ENCODE data around the gene C5AR2. TPM values are rescaled to one million over a fixed set of nuclear protein-coding genes. Genes with fewer than 3 reads are reported as not detected.
A peak's percentile ranks its signal among the peaks of the same experiment; 100 is the strongest.
"Not testable (repeated sequence)": the region's sequence is repeated elsewhere in the genome, so short reads cannot be mapped to it uniquely, and the experiment has no call there.

The C5AR2 gene
- total RNA-seq, 1 donor from 2014 or later, result under 0.01 TPM

DNA sequence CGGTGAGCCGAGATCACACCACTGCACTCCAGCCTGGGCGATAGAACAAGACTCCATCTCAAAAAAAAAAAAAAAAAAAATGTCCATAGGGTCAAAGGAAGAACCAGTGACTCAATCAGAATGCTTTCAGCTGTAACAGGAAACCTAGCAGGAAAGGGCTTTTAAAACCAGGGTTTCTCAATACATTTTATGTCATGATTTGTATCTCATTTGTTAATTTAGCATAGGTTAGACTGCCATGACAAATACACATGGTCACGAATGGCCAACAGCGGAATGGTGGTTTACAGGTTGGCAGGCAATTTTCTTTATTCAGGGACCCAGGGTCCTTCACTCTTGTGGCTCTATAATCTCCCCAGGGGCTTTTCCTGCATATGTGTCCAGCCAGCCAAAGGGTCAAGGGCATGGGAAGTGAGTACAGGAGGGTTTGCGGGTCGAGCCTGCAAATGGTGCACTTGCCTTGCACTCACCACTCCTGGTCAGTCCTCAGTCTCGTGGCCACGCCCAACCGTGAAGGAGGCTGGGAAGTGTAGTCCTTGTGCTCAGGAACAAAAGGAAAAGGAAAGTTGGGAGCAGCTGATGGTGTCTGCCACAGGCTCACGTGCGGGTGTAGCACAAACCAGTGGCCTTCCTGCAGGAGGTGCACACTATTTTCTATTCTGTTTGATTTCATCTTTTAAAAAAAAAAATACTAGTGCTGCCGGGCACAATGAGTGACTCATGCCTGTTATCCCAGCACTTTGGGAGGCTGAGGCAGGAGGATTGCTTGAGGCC lies 32.0 kb downstream of the C5AR2 start:
- peak; percentile 84 for DNase-seq

GRCh38 chr19:47365455-47365854 lies 33.5 kb downstream of the C5AR2 start:
- DNase-seq, result not testable (repeated sequence)

DNA sequence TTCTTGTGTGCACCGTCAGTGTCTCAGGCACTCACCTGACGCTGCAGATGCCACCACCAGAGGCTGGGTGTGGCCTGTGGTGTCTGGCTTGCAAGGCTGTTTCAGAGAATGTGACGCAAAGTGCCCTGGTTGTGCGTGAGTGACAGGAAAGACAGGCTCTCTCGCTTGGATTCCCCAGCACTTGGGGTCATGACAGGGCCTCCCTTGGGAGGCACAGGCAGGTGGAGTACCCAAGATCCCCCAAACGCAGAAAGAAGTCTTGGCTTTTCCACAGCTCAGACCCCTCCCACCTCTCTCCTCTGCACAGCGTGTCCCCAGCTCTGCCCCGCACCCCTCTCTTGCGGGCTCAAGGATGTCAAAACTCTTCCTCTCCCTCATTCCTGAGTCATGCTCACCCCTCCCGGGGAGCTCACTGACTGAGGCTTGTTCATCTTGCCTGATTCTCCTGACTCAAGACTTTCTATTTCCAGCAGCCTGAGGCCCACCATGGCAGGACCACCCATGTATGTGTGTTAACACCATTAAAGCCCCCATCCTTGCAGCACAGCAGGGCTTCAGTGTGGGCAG lies 38.2 kb downstream of the C5AR2 start:
- DNase-seq, result no peak

GRCh38 chr19:47371261-47371660 lies 39.3 kb downstream of the C5AR2 start:
- DNase-seq, result no peak

DNA sequence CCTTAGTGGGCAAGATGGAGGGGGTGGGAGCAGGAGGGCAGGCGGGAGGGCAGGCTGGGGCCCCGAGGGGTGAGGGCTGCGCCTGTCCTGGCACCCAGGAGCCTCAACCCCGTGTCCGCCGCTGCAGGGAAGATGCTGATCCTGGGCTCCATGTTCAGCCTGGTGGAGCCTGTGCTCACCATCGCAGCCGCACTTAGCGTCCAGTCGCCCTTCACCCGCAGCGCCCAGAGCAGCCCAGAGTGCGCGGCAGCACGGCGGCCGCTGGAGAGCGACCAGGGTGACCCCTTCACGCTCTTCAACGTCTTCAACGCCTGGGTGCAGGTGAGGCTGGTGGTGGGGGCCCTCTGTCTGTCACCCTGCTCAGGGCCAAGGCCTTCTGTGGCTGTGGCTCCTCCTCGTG lies 40.6 kb downstream of the C5AR2 start:
- DNase-seq, result no peak

DNA sequence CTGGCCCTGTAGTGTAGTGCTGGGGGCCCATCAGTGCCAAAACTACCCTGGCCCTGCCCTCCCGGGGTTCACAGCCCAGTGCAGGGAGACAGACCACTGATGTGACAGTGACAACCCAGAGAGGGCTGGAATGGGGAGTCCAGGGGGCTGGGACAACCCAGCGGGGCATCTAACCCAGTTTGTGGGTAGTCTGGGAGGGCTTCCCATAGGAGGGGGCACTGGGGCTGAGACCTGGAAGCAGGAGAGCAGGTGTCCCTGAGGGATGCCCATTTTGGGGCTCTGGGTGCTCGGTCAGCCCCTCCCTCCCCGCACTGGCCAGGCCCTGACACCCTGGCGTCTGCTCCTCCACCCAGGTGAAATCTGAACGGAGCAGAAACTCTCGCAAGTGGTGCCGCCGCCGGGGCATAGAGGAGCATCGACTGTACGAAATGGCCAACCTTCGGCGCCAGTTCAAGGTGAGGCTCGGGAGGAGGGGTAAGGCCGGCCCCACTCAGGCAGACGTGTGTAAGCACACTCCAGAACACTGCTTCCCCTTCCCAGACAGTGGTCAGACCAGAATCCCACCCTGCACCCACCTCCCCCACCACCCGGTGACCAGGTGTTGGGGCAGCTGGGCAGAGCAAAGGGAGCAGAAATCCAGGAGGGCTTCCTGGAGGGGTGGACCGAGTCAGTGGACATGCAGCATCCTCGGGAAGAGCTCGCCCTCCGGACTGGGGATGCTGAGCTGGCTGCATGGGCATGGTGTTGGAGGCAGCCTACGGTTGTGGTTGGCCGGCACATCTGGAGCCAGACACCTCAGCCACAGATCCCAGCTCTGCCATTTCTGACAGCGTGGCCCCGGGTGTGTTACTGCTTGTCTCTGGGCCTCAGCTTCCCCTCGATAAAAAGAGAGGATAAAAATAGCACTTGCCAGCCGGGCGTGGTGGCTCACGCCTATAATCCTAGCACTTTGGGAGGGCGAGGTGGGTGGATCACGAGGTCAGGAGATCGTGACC lies 41.6 kb downstream of the C5AR2 start:
- no peak for DNase-seq

DNA sequence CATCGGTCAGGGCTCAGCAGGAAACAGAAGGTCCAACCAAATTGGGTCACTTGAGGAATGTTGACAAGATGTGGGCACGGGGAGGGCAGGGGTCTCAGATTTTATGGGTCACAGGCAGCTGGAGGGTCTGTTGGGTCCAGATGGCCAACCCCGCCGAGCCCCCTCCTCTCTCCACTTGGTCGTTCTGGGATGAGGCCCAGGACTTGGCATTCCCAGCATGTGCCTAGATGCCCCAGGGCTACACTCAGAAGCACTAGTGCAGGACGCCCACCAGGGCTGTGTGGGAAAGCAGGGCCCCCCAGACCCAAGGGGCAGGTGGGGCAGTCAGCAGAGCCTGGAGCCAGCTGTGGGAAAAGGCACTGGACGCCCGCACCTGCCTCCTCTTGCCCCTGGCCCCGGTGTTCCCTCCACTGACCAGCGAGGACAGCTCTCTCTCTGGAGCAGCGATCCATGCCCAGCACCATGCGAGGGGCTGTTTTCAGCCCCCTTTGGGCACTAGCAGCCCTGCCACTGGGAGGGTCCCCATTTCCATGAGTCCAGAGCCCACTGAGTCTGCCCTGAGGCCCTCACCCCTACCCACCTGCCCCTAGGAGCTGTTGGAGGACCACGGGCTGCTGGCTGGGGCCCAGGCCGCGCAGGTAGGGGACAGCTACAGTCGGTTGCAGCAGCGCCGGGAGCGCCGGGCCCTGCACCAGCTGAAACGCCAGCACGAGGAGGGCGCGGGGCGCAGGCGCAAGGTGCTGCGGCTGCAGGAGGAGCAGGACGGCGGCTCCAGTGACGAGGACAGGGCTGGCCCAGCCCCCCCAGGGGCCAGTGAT lies 43.1 kb downstream of the C5AR2 start:
- DNase-seq, result no peak

DNA sequence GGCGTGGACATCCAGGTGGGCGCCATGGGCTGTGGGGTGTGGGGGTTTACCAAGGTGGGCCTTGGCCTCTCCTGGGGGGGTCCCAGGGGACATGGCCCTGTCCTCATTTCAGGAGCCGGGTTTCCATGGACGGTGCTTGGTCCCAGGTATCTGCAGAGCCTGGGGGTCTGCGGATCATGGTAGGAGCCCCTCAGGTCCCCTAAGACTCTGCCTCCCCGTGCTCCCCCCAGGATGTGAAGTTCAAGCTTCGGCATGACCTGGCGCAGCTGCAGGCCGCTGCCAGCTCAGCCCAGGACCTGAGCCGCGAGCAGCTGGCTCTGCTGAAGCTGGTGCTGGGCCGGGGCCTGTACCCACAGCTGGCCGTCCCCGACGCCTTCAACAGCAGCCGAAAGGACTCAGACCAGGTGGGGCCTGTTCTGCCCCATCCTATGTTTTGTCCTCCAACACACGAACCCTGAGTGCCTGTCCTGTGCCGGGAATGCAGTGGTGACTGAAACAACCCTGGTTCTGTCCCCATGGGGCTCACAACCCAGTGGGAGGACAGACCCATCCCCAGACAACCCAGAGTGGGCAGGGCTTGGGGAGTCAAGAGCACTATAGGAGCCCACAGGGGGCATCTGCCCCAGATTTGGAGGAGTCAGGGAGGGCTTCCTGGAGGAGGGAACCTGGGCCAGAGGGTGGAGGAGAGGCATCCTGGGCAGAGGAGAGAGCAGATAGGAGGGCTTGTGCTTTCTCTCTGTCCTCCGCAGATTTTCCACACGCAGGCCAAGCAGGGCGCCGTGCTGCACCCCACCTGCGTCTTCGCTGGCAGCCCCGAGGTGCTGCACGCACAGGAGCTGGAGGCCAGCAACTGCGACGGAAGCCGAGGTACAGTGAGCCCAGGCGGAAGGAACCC lies 44.0 kb downstream of the C5AR2 start:
- DNase-seq, result no peak

DNA sequence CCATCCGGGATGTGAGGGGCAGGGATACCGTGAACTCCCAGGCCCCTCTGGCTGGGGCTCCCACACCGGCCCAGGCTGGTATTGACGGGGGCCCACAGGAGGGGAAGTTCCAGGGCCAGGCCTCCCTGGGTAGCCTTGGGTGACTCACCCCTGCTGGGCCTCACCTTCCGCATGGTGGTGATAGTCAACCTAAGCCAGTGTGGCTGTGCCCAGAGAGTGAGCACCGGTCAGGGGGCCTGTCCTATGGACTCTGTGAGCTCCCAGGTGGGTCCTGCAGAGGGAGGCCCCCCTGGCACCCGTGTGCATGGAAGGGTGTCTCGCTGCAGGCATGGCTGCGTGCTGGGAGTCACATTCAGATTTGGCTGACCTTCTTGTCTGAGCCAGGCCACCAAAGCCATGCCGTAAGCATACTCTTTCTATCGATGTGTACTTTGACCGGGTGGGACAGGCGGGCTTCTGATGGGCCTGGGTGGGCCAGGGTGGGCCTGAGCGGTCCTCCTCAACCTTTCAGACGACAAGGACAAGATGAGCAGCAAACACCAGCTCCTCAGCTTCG lies 44.7 kb downstream of the C5AR2 start:
- no peak for DNase-seq

GRCh38 chr19:47377208-47377701 lies 45.3 kb downstream of the C5AR2 start:
- no peak for DNase-seq

DNA sequence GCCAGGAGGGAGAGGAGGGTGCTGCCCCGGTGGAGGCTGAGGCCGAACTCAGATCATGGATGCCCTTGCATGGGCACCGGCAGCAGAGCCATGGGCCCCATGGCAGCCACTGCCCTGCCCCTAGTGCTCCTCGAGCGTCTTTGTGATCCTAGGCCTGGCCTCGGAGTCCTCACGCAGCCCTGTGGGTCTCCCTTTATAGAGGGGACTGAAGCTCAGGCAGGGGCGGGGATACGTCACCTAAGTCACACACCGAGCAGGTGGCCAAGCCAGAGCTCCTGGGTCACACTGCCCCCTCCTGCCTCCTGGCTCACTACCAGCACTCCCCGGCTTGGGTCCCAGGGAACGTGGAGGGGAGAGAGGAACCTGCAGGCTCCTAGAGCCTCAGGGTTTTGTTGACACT lies 45.8 kb downstream of the C5AR2 start:
- DNase-seq, result no peak

- no peak for DNase-seq
Measured at GRCh38 chr19:47378246-47378645, 46.3 kb downstream of the C5AR2 start.

GRCh38 chr19:47379381-47379938 lies 47.5 kb downstream of the C5AR2 start:
- DNase-seq, result no peak

DNA sequence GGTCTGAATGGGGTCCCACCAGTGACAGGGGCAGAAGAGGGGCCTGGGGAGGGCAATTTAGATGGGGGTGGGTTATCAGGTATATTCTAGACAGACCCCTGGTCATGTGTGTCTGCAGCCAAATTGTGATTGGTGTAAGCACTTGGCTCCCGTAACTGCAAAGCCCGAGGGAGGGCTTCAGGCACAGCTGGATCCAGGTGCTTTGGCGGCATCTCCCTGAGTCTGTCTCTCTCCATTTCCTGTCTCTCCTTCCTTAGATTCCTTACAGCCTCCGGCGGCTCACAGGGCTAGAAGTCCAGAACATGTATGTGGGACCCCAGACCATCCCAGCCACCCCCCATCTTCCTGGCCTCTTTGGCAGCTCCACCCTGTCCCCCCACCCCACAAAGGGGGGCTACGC lies 48.6 kb downstream of the C5AR2 start:
- no peak for DNase-seq

DNA sequence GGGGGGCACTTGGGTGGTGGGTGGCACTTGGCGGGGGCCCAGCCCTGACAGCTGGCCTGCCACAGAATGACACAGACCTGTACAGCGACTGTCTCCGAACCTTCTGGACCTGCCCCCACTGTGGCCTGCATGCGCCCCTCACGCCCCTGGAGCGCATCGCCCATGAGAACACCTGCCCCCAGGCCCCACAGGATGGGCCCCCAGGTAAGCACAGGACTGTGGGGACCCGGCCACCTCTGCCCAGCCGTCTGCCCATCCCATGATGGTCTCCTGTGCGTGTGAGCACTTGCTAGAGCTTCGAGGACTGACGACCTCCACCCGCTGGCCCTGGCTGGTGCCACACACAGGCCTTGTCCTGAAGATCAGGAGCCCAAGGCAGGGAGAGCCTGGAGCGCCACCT lies 49.1 kb downstream of the C5AR2 start:
- DNase-seq, result no peak

GRCh38 chr19:47381653-47382279 lies 49.8 kb downstream of the C5AR2 start:
- no peak for DNase-seq

DNA sequence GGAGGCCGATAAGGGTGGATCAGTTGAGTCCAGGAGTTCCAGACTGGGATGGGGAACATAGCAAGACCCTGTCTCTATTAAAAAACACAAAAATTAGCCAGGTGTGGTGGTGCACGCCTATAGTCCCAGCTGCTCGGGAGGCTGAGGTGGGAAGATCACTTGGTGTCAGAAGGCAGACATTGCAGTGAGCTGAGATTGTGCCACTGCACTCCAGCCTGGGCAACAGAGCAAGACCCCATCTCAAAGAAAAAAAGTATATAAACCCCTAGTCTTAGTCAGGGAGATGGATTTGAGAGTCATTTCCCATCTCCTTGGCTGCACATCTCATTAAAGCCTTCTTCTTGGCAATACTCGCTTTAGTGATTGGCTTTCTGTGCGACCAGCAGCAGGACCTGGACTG lies 51.9 kb downstream of the C5AR2 start:
- DNase-seq, result not testable (repeated sequence)

- DNase-seq, result not testable (repeated sequence)
Measured at GRCh38 chr19:47384533-47384932, 52.6 kb downstream of the C5AR2 start.

- DNase-seq, result not testable (repeated sequence)
Measured at GRCh38 chr19:47386582-47386981, 54.6 kb downstream of the C5AR2 start.

DNA sequence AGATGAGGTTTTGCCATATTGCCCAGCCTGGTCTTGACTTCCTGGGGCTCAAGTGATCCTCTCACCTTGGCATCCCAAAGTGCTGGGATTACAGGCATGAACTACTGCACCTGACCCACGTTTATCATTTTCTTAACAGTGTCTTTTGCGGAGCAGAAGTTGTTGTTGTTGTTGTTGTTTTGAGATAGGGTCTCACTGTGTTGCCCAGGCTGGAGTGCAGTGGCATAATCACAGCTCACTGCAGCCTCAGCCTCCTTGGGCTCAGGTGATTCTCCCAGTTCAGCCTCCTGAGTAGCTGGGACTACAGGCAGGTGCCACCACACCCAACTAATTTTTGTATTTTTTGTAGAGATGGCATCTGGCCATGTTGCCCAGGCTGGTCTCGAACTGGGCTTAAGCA lies 55.6 kb downstream of the C5AR2 start:
- not testable (repeated sequence) for DNase-seq
